Measurements from ENCODE around the gene GRIA2.
A peak's percentile ranks its signal among the peaks of the same experiment; 100 is the strongest.
"Not testable (repeated sequence)": the region's sequence is repeated elsewhere in the genome, so short reads cannot be mapped to it uniquely, and the experiment has no call there.

The GRIA2 gene

DNA sequence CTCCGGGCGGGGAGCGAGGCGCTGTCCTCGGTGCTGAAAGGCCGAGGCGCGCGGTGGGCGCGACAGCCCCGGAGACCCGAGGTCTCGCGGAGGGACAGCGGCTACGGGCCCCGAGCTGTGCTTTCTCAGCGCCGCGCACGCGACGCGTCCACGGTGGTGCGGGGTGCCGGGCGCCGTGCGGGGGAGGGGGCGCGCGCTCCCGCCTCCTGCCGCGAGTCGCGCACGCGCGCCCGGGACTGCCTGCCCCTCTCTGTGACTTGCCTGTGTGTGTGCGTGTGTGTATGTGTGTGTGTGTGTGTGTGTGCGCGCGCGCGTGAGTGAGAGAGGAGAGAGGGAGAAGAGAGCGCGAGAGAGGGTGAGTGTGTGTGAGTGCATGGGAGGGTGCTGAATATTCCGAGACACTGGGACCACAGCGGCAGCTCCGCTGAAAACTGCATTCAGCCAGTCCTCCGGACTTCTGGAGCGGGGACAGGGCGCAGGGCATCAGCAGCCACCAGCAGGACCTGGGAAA, at the start of gene GRIA2:
TSS of gene GRIA2 (plus strand) at position 358 of the 511 bp plus-strand sequence. CDS start 315 bp downstream, outside the sequence.
- peak within 1 kb of the TSS; percentile 28; the same call in 1 of the 2 replicates for H3K4me3 ChIP-seq (ENCODE audit: low read depth, low read length)

DNA sequence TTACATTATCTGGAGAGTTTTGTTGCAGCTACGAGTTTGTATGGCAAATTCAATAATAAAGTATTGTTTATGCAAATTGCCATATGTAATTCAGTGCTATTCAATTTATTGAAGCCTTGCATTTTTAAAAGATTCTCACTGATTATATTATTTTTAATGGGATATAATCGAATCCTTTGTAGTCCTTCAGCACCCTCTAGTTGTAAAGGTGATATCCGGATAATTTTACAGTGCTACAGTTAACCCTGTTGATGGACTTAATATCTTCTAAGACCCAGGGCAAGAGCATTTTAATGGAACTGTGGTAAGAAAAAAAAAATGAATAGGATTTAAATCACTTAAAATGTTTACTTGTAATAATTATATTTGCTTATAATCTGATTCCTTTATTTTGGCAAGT, 48.5 kb upstream of the GRIA2 start:
- no peak overlapping the region for H3K4me3 ChIP-seq (ENCODE audit: low read depth, low read length)
- TF ChIP-seq, protein P1, sequence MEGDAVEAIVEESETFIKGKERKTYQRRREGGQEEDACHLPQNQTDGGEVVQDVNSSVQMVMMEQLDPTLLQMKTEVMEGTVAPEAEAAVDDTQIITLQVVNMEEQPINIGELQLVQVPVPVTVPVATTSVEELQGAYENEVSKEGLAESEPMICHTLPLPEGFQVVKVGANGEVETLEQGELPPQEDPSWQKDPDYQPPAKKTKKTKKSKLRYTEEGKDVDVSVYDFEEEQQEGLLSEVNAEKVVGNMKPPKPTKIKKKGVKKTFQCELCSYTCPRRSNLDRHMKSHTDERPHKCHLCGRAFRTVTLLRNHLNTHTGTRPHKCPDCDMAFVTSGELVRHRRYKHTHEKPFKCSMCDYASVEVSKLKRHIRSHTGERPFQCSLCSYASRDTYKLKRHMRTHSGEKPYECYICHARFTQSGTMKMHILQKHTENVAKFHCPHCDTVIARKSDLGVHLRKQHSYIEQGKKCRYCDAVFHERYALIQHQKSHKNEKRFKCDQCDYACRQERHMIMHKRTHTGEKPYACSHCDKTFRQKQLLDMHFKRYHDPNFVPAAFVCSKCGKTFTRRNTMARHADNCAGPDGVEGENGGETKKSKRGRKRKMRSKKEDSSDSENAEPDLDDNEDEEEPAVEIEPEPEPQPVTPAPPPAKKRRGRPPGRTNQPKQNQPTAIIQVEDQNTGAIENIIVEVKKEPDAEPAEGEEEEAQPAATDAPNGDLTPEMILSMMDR (IDR thresholded peaks at IDR 0.05; ENCODE audit: low read depth, low read length), result no peak

More for the DNA sequence above, at the start of gene GRIA2:
- TF ChIP-seq, protein P1 (IDR thresholded peaks at IDR 0.05; ENCODE audit: low read depth, low read length), result no peak

DNA sequence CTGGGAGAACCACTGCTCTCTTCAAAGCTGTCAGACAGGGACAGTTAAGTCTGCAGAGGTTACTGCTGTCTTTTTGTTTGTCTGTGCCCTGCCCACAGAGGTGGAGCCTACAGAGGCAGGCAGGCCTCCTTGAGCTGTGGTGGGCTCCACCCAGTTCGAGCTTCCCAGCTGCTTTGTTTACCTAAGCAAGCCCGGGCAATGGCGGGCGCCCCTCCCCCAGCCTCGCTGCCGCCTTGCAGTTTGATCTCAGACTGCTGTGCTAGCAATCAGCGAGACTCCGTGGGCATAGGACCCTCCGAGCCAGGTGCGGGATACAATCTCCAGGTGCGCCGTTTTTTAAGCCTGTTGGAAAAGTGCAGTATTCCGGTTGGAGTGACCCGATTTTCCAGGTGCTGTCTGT, 40.3 kb upstream of the GRIA2 start:
- not testable (repeated sequence) for H3K4me3 ChIP-seq (ENCODE audit: low read depth, low read length)

DNA sequence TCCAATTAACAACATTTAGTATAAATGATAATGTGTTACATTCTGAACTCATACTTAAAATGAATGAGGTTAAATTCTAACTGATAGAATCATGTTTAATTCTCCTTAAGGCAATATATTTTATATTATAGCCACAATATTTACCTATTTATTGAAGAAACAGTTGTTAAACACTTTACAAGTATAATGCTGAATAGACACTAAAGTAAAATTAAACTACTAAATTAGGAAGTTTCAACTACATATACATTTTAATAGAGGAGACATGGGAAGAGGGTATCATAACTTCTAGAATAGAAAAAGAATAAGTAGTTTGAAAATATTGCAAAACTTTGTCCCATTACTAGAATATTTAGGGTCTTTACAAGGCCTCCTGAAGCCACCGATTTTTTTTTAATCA, 36.2 kb upstream of the GRIA2 start:
- TF ChIP-seq, protein P1 (IDR thresholded peaks at IDR 0.05; ENCODE audit: low read depth, low read length), result no peak

DNA sequence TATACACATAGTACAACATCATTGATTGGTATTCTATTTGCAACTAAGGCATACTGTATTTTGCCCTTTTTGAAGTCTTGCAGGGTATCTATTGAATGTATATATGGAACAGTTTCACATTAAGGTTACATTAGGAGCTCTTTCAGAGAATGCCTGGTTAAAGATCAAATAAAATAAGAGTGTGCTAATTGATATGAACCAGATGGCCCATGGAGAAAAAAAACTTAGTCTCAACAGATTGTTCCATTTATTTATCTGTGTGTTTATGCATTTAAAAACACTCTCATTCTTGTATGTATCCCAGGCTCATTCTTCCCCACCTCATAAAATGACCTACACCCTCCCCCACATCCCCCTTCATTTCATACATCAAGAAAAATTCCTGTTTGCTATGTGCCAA, 35.2 kb upstream of the GRIA2 start:
- H3K4me3 ChIP-seq (ENCODE audit: low read depth, low read length), result no peak overlapping the region
- TF ChIP-seq, protein P1 (IDR thresholded peaks at IDR 0.05; ENCODE audit: low read depth, low read length), result no peak

More for the DNA sequence above, 36.2 kb upstream of the GRIA2 start:
- no peak overlapping the region for H3K4me3 ChIP-seq (ENCODE audit: low read depth, low read length)

DNA sequence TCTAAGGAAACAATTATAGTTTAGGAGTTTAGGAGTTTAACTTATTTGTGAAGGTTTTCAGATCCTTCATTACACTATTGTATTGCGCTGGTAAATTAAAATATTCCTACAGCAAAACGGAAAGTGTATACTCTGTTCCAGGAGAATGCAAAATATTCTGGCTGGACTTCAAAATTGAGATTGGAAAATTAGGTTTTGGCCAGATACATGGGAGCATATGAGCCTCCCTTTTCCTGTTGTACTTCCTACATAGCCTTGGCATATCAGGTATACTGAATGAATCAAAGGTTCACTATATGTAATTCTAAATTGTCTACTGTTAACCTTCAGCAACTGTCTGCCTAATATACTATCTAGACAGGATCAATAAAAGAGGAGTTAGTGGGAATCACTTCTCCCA, 25.2 kb upstream of the GRIA2 start:
- TF ChIP-seq, protein P1 (IDR thresholded peaks at IDR 0.05; ENCODE audit: low read depth, low read length), result no peak

DNA sequence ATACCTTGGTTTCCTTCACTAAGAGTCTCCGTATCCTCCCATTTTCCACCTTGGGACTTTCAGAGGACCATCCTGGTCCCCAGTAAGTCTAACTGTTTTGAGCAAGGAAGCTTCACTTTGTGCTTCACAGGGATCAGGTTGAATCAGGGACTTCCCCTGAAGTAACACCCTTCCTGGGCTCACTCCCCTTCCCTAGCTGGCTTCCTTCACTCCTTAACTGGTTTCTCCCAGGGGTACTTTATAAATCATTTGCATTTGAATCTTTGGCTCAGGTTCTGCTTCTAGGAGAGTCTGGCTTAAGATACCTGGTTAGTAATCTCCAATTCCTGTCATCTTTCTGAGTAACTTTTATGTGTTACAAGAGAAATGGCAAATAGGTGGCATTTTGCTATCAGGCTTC, 24.5 kb upstream of the GRIA2 start:
- TF ChIP-seq, protein P1 (IDR thresholded peaks at IDR 0.05; ENCODE audit: low read depth, low read length), result no peak
- no peak overlapping the region for H3K4me3 ChIP-seq (ENCODE audit: low read depth, low read length)

More for the DNA sequence above, 25.2 kb upstream of the GRIA2 start:
- no peak overlapping the region for H3K4me3 ChIP-seq (ENCODE audit: low read depth, low read length)

DNA sequence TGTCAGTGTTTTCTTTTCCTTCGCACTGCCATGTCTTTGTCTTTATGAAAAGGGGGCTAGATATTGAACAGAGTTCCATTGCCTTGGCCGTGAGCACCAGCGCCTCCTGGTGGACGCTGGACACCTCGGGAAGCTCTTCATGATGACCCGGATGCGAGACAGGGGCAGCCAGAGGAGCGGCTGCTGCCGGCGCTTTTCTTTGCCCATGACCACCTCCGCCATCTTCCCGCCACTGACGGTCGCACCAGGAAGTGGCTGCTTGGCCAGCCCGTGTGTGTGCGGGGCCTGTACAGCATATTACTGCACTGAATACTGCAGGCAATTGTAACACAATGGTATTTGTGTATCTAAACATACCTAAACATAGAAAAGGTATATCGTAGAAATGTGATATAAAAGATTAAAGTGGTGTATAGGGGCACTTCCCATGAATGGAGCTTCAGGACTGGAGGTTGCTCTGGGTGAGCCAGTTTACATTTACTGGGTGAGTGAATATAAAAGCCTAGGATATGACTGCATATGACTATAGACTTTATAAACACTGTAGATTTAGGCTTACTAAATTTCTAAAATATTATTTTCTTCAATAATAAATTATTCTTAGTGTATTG, 15.8 kb upstream of the GRIA2 start:
- no peak overlapping the region for H3K4me3 ChIP-seq (ENCODE audit: low read depth, low read length)
- TF ChIP-seq, protein P1 (IDR thresholded peaks at IDR 0.05; ENCODE audit: low read depth, low read length), result peak; percentile 65
